Left ventricle myocardium superior (tissue), 1 donor: ENCODE data around the gene TMED10. TPM values are rescaled to one million over a fixed set of nuclear protein-coding genes. Genes with fewer than 3 reads are reported as not detected.

Experiments used
- ATAC-seq: fragments of 200-7000 bp; cut with Tn5 transposase; one replicate; pipeline ENCODE4 v1.9.1; 2020; ENCODE audit warnings: mild to moderate bottlenecking, moderate library complexity
- DNase-seq: peaks from one replicate; pipeline ENCODE4 v3.0.0-alpha.2; 2020
- intact Hi-C: fragments of 100-400 bp; cut with micrococcal nuclease; formaldehyde crosslinking; loops from one replicate; pipeline ENCODE4 v1.11.0; 2022
- total RNA-seq: library from RNA; stranded (reverse); fragmentation: NEBNext Ultra II Directional; extraction: Animal tissue kit (Norgen Biotek cat#: 25700); gene quantifications from one replicate; pipeline ENCODE4 v1.2.1, GENCODE V29; 2021
- donor health status: DM: no; HTN: yes; CAD: no; lungs with severe emphysema.

The TMED10 gene
- total RNA-seq, 1 donor from 2014 or later: 266 TPM

GRCh38 chr14:75107186-75107585 is 69.2 kb downstream of the TMED10 start:
- DNase-seq (no peak), ATAC-seq (no peak)
- intact Hi-C loops: no loop called here

- DNase-seq: no peak
- no peak for ATAC-seq
- intact Hi-C loops: no loop called here
Measured at GRCh38 chr14:75101491-75101890, 74.9 kb downstream of the TMED10 start.

GRCh38 chr14:75098682-75099081 is 77.7 kb downstream of the TMED10 start:
- intact Hi-C loops: no loop called here
- DNase-seq: no peak
- no peak for ATAC-seq

GRCh38 chr14:75098212-75098611 is 78.2 kb downstream of the TMED10 start:
- intact Hi-C loops: no loop called here
- no peak for ATAC-seq

GRCh38 chr14:75096959-75097358 is 79.5 kb downstream of the TMED10 start:
- intact Hi-C loops: no loop called here
- ATAC-seq: peak; percentile 71
- DNase-seq: no peak

More at GRCh38 chr14:75098212-75098611, 78.2 kb downstream of the TMED10 start:
- no peak for DNase-seq

GRCh38 chr14:75095690-75096089 is 80.7 kb downstream of the TMED10 start:
- ATAC-seq: no peak
- no peak for DNase-seq
- intact Hi-C loops: no loop called here

GRCh38 chr14:75094896-75095295 is 81.5 kb downstream of the TMED10 start:
- DNase-seq (no peak), ATAC-seq (no peak)
- intact Hi-C loops: no loop called here

GRCh38 chr14:75092698-75093097 is 83.7 kb downstream of the TMED10 start:
- intact Hi-C loops: no loop called here
- no peak for DNase-seq
- no peak for ATAC-seq

GRCh38 chr14:75091251-75091650 is 85.2 kb downstream of the TMED10 start:
- intact Hi-C loops: no loop called here
- ATAC-seq: no peak
- DNase-seq: no peak

- ATAC-seq: no peak
- intact Hi-C loops: no loop called here
- no peak for DNase-seq
Measured at GRCh38 chr14:75090353-75090752, 86.1 kb downstream of the TMED10 start.

GRCh38 chr14:75088566-75089373 is 87.6 kb downstream of the TMED10 start:
- DNase-seq (no peak), ATAC-seq (peak; percentile 77)
- intact Hi-C loops: loop anchor here (10.0 kb wide), 1 partner anchor 174 kb away; no protein-coding TSS in a partner anchor

- ATAC-seq (no peak), DNase-seq (no peak)
- intact Hi-C loops: loop anchor here (10.0 kb wide), 1 partner anchor 173 kb away; no protein-coding TSS in a partner anchor
Measured at GRCh38 chr14:75088153-75088552, 88.3 kb downstream of the TMED10 start.

GRCh38 chr14:75084513-75084912 is 91.9 kb downstream of the TMED10 start:
- ATAC-seq (no peak), DNase-seq (no peak)
- intact Hi-C loops: loop anchor here (10.0 kb wide), 1 partner anchor 170 kb away; no protein-coding TSS in a partner anchor

GRCh38 chr14:75083271-75083670 is 93.1 kb downstream of the TMED10 start:
- ATAC-seq: no peak

GRCh38 chr14:75081660-75082229 is 94.7 kb downstream of the TMED10 start:
- intact Hi-C loops: loop anchor here (10.0 kb wide), 1 partner anchor 167 kb away; no protein-coding TSS in a partner anchor
- peak; percentile 19 for ATAC-seq
- DNase-seq: no peak

More at GRCh38 chr14:75083271-75083670, 93.1 kb downstream of the TMED10 start:
- no peak for DNase-seq
- intact Hi-C loops: loop anchor here (10.0 kb wide), 1 partner anchor 168 kb away; no protein-coding TSS in a partner anchor

Other genes starting within 250 kb of the TMED10 start
- gene PGF, start 221.0 kb downstream of the TMED10 start, total RNA-seq: 4.9 TPM
- gene EIF2B2, start 173.7 kb downstream of the TMED10 start, total RNA-seq: 34.5 TPM
- gene MLH3, start 125.1 kb downstream of the TMED10 start, total RNA-seq: 19.1 TPM
- gene ACYP1, start 112.6 kb downstream of the TMED10 start, total RNA-seq: 11.7 TPM
- 14.0 TPM for gene ZC2HC1C, start 107.0 kb downstream of the TMED10 start, total RNA-seq
- 119 TPM for gene NEK9, start 49.6 kb downstream of the TMED10 start, total RNA-seq
- 25.4 TPM for gene FOS, start 102.2 kb upstream of the TMED10 start, total RNA-seq